HS-27A (cell line): ENCODE measurements around the gene SRGAP3.

Experiments
- DNase-seq: peaks from one replicate; pipeline ENCODE4 v3.0.0-alpha.2; 2012; ENCODE audit warnings: low read depth, missing footprints

SRGAP3 gene

DNA sequence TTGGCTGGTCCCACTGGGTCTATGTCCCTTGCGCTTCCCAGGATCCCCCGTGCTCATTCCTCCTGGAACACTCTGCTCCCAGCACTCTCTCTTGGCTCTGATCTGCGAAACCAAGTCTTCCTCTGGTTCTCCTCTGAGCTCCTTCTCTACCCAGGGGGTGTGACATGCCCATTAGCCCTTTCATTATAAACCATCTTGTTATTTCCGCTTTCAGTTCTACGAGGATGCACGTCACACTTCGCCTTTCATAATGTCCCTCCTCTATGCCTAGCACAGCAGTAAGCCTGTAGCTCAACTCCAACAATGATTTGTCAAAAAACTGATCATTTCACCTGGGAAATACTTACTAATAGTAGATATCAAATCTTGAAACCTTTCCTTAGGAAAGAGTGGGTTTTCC, 234.2 kb downstream of the SRGAP3 start:
- DNase-seq = no peak

DNA sequence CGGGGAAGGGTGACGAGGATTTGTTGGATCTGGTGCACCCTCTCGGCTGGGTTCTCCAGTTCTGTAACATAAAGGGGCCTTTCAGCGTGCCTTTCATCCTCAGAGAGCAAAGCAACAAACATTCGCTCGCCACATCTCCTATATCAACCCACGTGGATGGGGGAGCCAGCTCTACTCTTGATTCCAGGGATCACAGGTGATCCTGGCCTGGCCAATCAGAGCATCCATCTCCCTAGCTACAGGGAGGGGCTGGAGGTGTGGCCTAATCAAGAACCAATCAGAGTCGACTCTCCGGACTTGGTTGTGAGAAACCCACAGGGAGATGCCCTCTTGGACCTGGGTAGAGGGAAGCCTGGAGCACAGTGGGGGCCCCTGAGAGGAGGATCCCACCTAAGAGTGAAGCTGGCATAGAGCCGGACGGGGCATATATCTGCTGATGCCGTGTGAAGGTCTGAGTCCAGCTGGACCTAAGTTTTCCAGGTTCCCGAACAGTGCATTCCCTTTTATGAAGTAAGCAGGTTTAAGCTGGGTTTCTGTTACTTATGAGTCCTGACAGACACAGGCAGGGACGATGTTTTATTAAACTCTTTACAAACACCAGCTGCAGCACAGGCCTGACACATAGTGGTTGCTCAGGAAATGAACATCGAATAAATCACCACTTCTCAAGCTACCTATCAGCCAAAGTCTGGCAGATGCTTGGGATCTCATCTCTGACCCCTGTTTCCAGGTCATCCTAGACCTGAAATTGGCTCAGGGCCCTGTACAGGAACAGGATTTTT, 235.5 kb downstream of the SRGAP3 start:
- DNase-seq = no peak

DNA sequence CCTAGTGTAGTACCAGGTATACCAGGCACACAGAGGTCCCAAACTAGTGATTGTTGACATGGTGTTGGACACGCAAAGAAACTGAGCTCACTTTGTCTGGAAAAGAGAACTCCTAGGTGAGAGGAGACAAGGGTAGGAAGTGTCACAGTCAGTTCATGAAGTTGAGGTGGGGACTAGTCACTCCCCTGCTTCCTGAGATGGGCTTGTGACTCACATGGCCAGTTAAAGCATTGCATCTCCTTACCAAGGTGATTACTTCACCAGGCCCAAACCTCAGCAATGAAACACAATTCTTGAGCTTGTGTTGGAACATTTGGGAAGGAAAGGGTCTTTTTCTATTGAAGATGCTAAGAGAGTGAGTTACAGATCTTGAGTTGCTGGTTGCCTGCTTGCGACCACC, 236.9 kb downstream of the SRGAP3 start:
- no peak for DNase-seq

DNA sequence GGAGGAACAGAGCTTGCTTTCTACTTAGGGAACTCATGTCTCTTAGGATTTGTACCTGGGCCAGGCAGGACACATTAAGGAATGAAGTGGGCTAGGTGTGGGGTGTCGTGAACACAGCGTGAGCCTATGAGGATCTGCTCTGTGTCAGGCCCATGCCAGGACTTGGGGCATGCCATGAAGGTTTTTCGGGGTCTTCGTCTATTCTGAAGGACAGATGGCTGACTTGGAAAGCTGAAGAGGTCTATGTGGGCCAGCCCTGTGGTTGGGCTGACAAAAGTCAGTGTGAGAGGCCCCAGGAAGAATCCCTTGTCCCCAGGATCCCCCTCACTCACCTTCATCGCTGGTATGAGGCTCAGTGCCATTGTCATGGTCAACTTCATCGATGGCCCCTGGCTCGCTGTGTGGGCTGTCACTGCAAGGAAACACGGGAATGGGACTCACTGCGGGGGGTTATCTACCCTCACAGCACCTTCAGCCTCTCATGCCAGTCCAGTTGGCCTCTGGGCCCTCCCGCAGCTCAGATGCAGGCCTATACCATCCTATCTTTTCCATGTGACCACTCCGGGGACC, 239.4 kb downstream of the SRGAP3 start:
- DNase-seq = no peak

DNA sequence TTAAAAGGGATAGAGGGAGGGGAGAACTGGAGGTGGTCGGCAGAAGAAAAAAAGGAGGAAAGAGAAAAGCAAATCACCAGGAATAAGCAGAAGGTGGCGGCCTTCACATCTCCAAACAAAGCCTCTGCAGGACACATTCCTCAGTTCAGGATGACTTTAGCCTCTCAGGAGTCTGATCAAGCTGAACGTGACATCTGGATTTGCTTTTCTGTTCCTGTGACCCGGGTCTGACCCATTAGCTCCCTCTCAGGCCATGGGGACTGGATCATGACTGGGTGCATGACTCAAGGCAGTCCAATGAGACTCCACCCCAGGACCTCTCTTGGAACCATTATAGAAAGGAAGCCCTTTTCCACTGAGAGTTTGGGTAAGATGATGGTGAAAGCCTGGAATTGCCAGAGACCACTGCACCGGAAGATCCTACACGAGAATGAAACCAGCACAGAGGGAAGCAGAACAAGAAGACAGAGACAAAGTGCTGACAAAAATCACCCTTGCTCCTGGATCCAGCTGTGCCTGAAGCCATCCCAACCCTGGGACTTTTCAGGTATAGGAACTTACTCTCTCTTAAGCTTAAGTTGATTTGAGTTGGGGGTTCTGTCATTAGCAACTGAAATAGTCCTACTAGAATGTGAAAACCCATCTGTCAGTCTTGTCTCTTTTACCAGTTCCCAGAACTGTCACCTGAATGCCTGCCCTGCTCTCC, 240.7 kb downstream of the SRGAP3 start:
- no peak for DNase-seq

DNA sequence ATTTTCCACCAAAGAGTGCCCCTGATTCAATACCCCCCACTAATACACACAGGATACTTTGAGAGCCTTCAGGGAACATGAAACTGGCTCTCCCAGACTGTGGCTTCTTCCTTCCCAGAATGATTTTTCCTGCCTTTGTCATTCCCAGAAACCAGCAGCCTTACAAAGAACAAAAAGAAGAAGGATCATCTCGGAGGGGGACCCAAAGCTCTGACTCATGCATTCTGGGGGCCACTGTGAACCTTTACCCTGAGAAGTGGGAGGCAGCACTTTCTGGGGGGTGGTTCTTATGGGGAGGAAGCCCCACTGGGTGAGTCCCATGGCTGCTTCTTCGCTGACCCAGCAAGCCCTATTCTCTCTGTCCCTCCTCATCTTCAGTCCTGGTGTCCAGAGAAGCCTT, 241.5 kb downstream of the SRGAP3 start:
- DNase-seq = no peak

DNA sequence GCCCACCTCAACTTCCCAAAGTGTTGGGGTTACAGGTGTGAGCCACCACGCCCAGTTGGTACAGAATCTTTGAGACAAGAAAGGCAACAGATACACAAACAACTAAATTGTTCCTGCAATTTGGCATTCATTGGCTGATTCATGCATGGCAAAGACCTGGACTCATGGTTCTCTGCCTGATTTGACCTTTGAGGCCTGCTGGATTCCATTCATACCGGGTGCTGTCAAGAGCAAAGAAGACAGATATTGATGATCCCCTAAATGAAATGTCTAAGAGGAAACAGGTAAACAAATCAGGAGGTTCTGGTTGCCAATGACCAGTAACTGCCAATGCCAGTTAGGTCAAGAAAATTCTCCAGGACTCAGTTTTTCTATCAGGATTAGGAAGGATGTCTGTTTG, 242.2 kb downstream of the SRGAP3 start:
- no peak for DNase-seq

DNA sequence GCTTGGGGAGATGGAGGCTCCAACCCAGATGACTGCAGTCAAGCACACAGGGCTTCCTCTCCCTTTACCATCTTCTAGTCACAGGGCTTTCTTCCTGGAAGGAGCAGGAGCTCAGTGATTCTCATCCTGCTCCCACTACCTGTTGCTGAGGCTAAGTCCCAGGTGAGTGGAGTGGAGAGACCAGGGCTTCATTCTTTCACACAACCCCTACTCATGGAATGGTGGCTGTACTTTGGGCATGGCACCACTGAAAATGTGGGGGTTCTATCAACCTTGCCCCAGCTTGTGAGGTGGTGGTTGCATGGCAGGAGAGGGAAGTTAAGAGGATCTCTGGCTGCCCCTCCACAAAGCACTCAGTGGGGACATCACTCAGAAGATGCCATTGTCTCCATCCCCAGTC, 249.4 kb downstream of the SRGAP3 start:
- DNase-seq = no peak

DNA sequence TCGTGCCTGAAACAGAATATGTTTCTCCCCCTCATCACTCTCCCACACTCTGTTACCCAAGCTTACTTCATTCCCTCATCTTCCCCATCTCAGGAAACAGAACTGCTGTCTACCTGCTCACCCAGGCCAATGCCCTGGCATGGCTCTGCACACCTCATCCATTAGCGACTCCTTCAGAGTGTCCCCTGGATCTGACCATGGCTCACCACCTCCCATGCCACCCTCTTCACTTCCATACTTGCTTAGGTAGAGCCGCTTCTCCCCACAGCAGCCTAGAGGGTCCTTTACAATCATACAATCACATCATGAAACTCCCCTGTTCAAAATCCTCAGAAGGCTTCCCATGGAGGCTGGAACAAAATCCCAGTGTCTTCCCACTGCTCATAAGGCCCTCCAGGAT, 252.3 kb downstream of the SRGAP3 start:
- DNase-seq = no peak

DNA sequence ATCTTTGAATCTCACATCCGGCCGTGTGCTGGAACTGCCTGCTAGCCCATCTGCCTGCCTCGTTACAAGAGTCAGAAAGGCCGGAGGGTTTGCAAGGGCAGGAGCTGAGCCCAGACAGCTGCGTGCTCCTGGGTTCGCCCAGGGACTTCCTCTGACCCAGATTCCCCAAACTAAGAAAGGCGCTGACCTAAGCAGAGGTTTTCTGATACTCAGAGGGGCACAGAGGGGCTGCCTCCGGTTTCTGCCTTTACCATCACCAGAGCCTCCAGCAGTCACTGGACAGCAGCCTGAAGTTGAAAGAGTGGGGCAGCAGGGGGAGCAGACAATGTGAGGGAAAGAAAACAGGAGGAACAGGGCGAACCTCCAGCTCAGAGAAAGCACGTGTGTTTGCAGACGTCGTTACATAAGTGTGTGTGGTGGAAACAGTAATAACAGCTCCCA, 252.7 kb downstream of the SRGAP3 start:
- no peak for DNase-seq

DNA sequence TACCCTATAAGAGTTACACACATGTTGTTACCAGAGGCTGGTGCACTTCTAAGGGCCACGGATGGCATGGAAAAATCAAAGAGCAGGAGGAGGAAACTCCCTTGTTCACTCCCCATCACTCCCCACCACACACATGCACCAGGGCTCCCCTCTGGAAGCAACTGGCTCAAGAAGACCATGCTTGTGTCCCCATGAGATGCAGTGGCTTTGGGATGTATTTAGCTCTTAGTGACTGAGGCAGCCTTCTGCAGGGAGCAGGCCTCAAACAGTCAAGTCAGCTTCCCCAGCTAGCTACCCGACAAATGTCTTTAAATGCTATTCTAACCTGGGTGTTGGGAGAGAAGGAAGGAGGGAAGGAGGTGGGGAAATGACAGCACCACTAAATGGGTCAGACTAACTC, 253.2 kb downstream of the SRGAP3 start:
- DNase-seq = no peak

DNA sequence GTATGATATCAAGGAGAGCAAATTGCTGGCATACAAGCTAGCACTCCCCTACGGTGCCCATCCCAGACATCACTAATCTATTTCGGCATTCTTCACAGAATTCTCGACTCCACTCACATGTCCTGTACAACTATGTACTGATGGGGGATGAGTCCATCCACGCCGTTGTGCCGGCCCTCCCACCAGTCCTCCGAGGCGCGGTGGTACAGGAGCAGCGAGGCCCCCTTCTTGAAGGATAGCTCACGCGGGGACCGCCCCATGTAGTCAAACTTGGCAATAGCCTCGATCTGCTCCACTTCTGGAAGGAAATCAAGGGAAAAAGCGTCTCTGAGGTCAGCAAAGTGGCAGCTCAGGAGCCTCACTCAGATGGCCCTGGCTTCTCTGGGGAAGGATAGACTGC, 255.2 kb downstream of the SRGAP3 start:
- DNase-seq = no peak

DNA sequence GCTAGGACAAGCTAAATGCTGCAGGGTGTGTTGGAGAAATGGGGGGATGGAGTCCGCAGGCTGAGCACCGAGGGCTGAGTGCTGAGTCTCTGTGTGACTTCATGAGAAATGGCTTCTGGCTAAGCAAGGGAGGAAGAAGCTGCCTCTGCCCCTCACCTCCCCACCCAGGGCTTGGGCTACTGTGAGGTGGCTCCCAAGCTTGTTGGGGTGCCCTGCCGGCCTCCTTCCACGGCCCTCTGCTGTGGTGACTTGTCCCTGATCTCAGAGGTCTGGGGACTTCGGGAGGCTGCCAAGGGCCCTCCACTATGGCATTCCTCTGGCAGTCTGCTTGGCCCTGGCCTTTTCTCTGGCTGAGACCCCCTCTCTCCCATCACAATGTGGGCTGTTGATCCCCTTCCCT, 256.1 kb downstream of the SRGAP3 start:
- DNase-seq = no peak

DNA sequence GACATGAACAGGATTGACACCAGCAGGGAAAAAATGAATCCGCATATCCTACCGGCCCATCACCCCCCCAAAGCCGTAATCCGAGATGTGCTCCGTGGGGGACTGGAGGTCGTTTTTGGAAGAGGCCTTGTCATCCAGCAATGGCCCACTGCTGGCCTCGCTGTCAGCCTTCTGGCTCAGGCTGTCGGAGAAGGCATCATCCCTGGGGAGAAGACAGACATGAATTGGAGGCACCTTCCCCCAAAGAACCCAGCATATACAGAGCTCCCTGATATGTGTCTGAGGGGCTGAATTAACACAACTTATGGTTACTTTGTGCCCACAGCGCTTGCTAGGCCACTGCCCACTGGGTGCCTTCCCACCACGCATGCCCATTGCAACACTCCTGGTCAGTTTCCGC, 256.6 kb downstream of the SRGAP3 start:
- no peak for DNase-seq

DNA sequence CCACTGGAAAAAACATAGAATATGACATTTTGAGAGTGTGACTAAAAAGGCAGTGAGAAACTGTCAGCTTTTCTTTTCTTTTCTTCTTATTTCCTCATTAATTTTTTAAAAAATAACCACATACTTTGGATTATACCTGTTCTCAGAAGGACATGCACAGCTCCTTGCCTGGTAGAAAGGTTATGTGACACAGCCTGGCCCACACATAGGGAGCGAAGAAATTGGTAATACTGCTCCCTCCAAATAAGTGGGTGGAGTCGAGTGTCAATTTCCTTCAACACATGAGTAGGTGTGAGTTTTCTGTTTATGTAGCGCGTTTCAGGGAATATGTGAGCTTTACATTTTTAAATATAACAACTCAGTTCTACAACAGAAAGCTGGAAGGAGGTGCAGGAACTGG, 257.2 kb downstream of the SRGAP3 start:
- no peak for DNase-seq

DNA sequence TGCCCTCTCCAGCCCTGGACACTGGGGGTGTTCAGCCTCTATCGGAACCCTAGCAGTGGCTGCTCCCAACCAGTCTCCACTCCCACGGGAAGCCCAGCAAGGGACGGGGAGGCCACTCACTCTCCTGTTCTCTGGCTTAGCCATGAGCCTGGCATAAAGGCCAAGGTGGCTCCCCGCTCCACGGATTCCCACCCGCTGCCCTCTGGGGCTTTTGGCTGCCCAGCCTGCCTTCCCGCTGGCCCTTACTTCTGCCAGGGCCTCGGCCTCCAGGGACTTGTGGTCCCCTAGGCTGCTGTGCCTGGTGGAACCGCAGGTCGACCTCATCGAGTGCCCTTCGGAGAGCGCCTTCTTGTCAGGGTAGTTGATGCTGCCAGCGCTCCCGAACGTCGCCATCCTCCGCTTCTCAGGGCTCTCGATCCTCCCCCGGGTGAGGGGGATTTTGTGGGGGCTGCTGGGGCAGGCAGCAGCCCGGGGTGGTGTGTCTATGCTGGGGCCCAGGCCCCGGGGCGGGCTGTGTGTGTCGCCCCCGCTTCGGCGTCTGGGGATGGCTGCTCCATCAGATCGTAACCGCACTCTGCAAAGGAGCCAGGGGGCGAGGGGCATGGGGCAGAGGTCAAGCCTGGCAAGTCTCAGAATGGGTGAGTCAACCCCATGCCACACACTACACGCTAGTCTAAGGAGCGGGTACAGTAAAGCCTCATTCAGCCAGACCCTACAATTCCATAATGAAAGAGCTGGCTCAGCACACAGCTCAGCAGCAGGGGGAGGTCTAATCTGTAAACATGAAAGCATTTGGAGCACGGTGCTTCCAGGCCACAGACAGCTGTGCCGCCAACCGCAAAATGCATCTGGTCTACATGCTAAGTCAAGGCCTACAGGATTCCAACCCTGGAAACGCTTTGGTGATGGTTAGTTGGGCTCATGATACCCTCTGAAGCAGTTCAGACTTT, 258.9 kb downstream of the SRGAP3 start:
- no peak for DNase-seq

DNA sequence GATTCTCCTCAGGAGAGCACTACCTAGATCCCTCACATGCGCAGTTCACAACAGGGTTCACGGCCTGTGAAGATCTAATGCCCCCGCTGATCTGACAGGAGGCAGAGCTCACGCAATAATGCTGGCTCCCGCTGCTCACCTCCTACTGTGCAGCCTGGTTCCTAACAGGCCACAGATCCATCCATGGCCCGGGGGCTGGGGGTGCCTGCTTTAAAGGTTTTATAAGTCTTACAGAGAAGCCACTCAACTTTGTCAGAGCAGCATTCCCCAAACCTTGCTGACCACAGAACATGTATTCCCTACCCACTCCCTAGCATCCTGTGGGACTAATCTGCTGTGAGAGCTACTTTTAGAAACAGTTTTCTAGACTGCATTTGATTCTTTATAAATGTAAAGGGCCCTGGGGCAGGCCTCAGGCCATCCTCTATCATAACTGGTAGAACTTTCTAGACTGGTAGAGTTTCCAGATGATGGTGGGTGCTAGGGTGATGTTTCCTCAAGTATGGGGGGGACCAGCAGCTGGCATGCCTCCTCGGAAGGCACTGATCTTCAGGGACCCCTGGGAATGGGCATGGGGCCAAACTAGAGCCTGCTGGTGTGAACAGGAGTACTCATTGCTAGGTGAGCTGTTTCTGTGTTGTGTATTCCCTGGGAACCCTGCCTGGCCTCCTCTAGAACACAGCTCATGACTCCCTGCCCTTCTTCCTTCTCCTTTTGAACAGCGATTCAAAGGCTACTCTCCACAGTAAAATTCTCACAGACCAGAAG, 260.5 kb downstream of the SRGAP3 start:
- no peak for DNase-seq

DNA sequence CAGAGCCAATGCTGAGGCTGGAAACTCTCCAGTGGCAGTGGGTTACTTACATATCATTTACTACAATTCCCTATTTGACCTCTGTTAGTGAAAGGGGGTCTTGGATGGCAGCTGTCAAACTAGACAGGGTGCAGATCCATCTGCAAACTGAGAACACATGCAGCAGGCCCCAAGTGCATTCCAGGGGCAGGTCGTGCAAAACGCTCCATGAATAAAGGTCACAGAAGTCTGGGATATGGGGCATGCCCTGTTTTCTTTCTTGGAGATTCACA, 261.1 kb downstream of the SRGAP3 start:
- DNase-seq = no peak

DNA sequence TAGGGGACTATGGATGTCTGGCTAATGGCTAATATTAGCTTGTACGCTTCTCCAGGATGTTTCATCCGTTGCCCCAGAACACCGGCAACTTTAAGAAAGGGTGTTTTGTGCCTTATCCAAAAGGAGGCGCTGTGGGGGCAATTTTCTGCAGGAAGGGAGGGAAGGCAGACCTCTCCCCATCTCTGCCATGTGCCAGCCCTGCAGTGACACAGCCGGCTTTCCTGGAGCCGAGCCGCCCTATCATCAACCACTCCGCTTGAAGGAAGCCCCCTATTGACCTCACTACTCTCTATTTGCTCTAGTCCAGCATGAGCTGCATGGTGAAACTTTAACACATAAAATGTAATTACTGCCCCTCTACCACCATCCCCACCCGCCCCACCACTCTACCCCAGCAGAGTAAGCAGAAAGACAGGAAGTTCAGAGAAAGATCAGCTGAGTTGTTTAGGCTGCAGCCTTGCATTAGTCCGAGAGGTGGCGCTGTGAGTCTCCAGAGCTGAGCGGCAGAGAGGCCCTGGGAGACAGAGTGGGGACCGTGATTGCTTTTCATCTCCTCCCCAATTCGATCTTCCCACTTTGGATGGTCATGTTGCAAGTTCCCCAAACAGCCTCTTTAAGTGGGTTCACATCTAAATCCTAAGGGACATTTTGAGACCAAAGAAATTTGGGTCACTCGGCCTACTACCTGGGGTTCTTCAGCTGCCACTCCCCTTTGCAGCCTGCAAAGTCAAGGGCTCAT, 261.6 kb downstream of the SRGAP3 start:
- DNase-seq = no peak

DNA sequence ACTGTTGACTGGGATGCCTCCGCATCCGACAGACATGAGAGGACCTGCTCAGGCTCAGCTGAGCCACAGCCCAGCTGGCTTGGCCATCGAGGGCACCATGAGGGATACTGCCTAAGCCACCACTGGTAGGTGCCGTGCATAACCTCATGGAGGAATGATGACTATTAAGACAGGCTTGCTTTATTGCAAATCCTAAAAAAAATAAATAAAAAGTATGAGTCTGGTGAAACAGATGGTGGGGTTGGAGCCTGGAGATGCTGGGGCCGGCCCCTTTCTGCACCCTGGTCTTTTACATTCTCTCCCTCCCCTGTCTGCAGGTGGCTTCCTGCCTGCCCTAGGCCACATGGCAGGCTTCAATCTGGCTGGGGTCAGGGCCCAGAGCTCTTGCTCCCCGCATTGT, 262.2 kb downstream of the SRGAP3 start:
- DNase-seq = no peak

DNA sequence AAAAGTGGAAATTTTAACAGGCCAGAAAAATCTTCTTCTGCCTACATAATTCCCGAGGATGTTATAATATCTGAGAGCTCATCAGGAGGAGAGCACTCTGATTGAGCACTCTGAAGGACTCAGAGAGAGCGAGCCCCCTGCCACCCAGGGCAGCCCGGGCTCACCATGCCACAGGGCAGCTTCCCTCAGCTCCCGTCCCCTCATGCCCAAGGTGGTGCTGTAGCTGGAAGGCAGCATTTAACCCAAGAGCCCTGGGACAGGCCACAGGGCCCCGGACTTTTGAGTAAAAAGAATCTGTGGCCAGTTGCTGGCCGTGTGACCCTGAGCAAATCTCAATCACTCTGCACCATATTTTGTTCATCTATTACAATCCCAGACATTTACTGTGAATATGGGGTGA, 262.7 kb downstream of the SRGAP3 start:
- DNase-seq = no peak
